ENCODE measurements around the gene ZMAT3.

Gene ZMAT3

DNA sequence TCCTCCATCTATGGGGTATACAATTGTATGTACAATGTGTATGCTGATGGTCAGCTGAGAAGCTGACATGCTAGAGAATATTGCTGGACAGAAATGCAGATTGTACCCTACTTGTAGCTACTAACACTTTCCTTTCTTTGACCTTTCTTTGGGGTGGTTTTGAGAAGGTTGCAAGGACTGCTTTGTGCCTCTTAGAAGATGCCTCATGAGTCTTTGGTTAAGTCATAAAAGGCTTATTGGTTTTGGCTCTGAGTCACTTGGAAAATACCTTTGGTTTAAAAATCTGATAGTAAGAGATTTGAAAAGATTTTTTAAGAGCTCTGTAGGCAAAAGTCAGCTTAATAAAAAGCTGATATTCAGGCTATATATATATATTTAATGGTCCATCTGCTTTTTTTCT, 71.5 kb downstream of the ZMAT3 start:
- no peaks in the 10 kb centered on the region for H3K36me3 ChIP-seq (ENCODE audit: control insufficient read depth in 1 of 2, insufficient read depth in 2 of 2, low read length in 2 of 2)
- H3K27ac ChIP-seq (ENCODE audit: low read depth, low read length): no peak overlapping the region
- no peak overlapping the region for H3K9ac ChIP-seq (ENCODE audit: low read depth in 1 of 2, low read length in 2 of 2)
- no peaks in the 10 kb centered on the region for H3K4me1 ChIP-seq (ENCODE audit: control insufficient read depth in 1 of 2, insufficient read depth in 2 of 2, low read length in 2 of 2)
- no peak overlapping the region for H3K4me3 ChIP-seq (ENCODE audit: low read depth in 1 of 2, low read length in 2 of 2)
- no peaks in the 10 kb centered on the region for H3K27me3 ChIP-seq (ENCODE audit: control insufficient read depth in 1 of 2, insufficient read depth in 2 of 2, low read length in 2 of 2)
- H3K9me3 ChIP-seq (ENCODE audit: control insufficient read depth in 1 of 2, low read length in 2 of 2): no peaks in the 10 kb centered on the region

DNA sequence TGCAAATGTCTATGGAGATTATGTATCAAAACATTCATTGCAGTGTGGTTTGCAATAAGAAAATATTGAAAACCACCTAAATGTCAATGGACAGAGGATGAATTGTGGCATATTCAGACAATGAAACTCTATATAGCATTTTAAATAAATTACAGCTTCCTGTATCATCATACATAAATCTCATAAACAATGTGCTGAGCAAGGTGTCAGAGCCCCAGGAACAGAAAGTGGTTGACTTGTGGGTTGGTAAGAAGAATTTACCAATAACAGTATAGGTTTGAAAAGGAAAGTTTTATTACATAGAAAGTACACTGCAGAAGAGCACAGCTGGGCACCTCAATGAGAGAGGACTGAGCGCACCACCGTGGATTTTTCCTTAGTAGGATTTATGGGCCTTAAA, 75.2 kb downstream of the ZMAT3 start:
- Histone ChIP-seq H3K27ac (ENCODE audit: low read depth, low read length) (no peak overlapping the region), H3K9me3 (ENCODE audit: control insufficient read depth in 1 of 2, low read length in 2 of 2) (no peaks in the 10 kb centered on the region), H3K4me3 (ENCODE audit: low read depth in 1 of 2, low read length in 2 of 2) (no peak overlapping the region)

DNA sequence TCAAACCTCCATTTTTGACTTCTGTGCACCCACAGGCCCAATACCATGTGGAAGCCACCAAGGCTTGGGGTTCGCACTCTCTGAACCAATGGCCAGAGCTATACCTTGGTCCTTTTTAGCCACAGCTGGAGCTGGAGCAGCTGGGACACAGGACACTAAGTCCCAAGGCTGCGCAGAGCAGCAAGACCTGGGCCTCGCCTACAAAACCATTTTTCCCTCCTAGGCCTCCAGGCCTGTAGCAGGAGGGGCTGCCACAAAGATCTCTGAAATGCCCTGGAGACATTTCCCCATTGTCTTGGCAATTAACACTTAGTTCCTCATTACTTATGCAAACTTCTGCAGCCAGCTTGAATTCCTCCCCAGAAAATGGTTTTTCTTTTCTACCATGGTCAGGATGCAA, 81.3 kb downstream of the ZMAT3 start:
- Histone ChIP-seq H3K36me3 (ENCODE audit: control insufficient read depth in 1 of 2, insufficient read depth in 2 of 2, low read length in 2 of 2) (no peaks in the 10 kb centered on the region), H3K4me3 (ENCODE audit: low read depth in 1 of 2, low read length in 2 of 2) (no peak overlapping the region), H3K9ac (ENCODE audit: low read depth in 1 of 2, low read length in 2 of 2) (no peak overlapping the region), H3K27ac (ENCODE audit: low read depth, low read length) (no peak overlapping the region), H3K4me1 (ENCODE audit: control insufficient read depth in 1 of 2, insufficient read depth in 2 of 2, low read length in 2 of 2) (no peaks in the 10 kb centered on the region), H3K27me3 (ENCODE audit: control insufficient read depth in 1 of 2, insufficient read depth in 2 of 2, low read length in 2 of 2) (no peaks in the 10 kb centered on the region), H3K9me3 (ENCODE audit: control insufficient read depth in 1 of 2, low read length in 2 of 2) (peaks cover 29 to 30% of the 10 kb centered on the region in 2 donors)

More for the DNA sequence above, 75.2 kb downstream of the ZMAT3 start:
- H3K27me3 ChIP-seq (ENCODE audit: control insufficient read depth in 1 of 2, insufficient read depth in 2 of 2, low read length in 2 of 2): no peaks in the 10 kb centered on the region
- no peak overlapping the region for H3K9ac ChIP-seq (ENCODE audit: low read depth in 1 of 2, low read length in 2 of 2)
- no peaks in the 10 kb centered on the region for H3K36me3 ChIP-seq (ENCODE audit: control insufficient read depth in 1 of 2, insufficient read depth in 2 of 2, low read length in 2 of 2)
- H3K4me1 ChIP-seq (ENCODE audit: control insufficient read depth in 1 of 2, insufficient read depth in 2 of 2, low read length in 2 of 2): no peaks in the 10 kb centered on the region

DNA sequence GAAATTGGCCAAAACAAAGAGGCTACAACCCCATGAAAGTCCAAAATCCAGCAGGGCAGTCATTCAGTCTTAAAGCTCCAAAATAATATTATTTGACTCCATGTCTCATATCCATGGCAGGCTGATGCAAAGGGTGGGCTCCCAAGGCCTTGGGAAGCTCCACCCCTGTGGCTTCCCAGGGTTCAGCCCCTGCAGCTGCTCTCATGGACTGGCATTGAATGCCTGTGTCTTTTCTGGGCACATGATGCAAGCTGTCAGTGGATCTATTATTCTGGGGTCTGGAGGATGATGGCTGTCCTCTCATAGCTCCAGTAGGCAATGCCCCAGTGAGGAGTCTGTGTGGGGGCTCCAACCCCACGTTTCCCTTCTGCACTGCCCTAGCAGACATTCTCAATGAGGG, 81.8 kb downstream of the ZMAT3 start:
- no peaks in the 10 kb centered on the region for H3K4me1 ChIP-seq (ENCODE audit: control insufficient read depth in 1 of 2, insufficient read depth in 2 of 2, low read length in 2 of 2)
- peaks cover 29 to 30% of the 10 kb centered on the region in 2 donors for H3K9me3 ChIP-seq (ENCODE audit: control insufficient read depth in 1 of 2, low read length in 2 of 2)
- no peak overlapping the region for H3K9ac ChIP-seq (ENCODE audit: low read depth in 1 of 2, low read length in 2 of 2)
- no peak overlapping the region for H3K4me3 ChIP-seq (ENCODE audit: low read depth in 1 of 2, low read length in 2 of 2)
- H3K36me3 ChIP-seq (ENCODE audit: control insufficient read depth in 1 of 2, insufficient read depth in 2 of 2, low read length in 2 of 2): no peaks in the 10 kb centered on the region
- H3K27me3 ChIP-seq (ENCODE audit: control insufficient read depth in 1 of 2, insufficient read depth in 2 of 2, low read length in 2 of 2): no peaks in the 10 kb centered on the region
- H3K27ac ChIP-seq (ENCODE audit: low read depth, low read length): no peak overlapping the region

DNA sequence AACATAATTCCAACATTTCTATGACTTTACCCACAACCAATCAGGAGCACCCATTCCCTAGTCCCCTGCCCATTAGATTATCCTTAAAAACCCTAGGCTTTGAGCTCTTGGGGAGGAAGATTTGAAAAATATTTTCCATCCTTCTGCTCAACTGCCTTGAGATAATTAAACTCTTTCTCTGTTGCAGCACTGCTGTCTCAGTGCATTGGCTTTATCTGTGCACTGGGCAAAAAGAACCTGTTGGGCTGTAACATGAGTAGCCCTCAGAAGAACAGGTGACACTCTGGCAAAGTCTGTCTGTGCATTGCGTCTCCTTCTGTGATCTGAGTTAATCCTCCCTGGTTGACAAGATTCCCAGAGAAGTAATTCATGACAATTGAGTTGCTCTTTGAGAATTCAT, 83.9 kb downstream of the ZMAT3 start:
- Histone ChIP-seq H3K4me3 (ENCODE audit: low read depth in 1 of 2, low read length in 2 of 2) (no peak overlapping the region), H3K9me3 (ENCODE audit: control insufficient read depth in 1 of 2, low read length in 2 of 2) (peaks cover 29 to 30% of the 10 kb centered on the region in 2 donors)

DNA sequence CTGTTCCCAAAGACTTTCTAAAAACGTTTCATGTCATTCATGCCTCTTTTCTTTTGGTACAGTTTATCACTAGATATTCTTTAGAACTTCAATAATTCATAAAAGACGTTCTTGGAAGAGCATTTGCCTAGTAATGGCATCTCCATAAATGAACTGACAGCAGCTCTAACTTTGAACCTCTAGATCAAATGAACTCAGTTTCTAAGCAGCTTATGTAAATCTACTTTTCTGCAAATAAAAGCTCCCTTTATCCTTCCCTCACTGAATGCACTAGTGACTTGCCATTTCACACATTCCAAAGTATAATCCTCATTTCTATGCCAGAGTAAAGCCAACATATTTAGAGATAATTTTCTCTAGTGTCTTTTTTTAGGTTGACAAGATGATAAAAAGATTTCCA, 85.2 kb downstream of the ZMAT3 start:
- no peaks in the 10 kb centered on the region for H3K4me1 ChIP-seq (ENCODE audit: control insufficient read depth in 1 of 2, insufficient read depth in 2 of 2, low read length in 2 of 2)
- H3K9ac ChIP-seq (ENCODE audit: low read depth in 1 of 2, low read length in 2 of 2): no peak overlapping the region
- H3K36me3 ChIP-seq (ENCODE audit: control insufficient read depth in 1 of 2, insufficient read depth in 2 of 2, low read length in 2 of 2): no peaks in the 10 kb centered on the region
- no peak overlapping the region for H3K27ac ChIP-seq (ENCODE audit: low read depth, low read length)
- H3K27me3 ChIP-seq (ENCODE audit: control insufficient read depth in 1 of 2, insufficient read depth in 2 of 2, low read length in 2 of 2): no peaks in the 10 kb centered on the region
- H3K9me3 ChIP-seq (ENCODE audit: control insufficient read depth in 1 of 2, low read length in 2 of 2): peaks cover 29 to 30% of the 10 kb centered on the region in 2 donors
- H3K4me3 ChIP-seq (ENCODE audit: low read depth in 1 of 2, low read length in 2 of 2): no peak overlapping the region

More for the DNA sequence above, 83.9 kb downstream of the ZMAT3 start:
- Histone ChIP-seq H3K9ac (ENCODE audit: low read depth in 1 of 2, low read length in 2 of 2) (no peak overlapping the region), H3K36me3 (ENCODE audit: control insufficient read depth in 1 of 2, insufficient read depth in 2 of 2, low read length in 2 of 2) (no peaks in the 10 kb centered on the region), H3K4me1 (ENCODE audit: control insufficient read depth in 1 of 2, insufficient read depth in 2 of 2, low read length in 2 of 2) (no peaks in the 10 kb centered on the region), H3K27ac (ENCODE audit: low read depth, low read length) (no peak overlapping the region), H3K27me3 (ENCODE audit: control insufficient read depth in 1 of 2, insufficient read depth in 2 of 2, low read length in 2 of 2) (no peaks in the 10 kb centered on the region)

DNA sequence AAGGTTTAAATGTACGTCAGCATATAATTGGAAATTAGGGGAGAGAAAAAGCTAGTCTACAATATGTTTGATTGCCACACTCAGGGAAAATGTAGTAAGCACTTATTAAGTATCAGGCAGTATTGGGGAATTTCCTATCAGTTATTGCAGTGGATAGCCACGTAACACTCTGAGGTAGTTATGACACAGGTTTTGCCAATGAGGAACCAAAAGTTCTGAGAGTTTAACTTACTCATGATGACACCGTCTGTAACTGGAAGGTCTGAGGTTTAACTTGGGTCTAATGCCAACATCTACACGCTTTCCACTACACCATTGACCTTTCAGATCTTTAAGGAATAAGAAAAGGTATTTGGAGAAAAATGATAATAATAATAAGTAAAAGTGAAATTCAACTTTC, 89.5 kb downstream of the ZMAT3 start:
- Histone ChIP-seq H3K27ac (ENCODE audit: low read depth, low read length) (no peak overlapping the region), H3K27me3 (ENCODE audit: control insufficient read depth in 1 of 2, insufficient read depth in 2 of 2, low read length in 2 of 2) (no peaks in the 10 kb centered on the region), H3K9ac (ENCODE audit: low read depth in 1 of 2, low read length in 2 of 2) (no peak overlapping the region), H3K4me1 (ENCODE audit: control insufficient read depth in 1 of 2, insufficient read depth in 2 of 2, low read length in 2 of 2) (no peaks in the 10 kb centered on the region), H3K36me3 (ENCODE audit: control insufficient read depth in 1 of 2, insufficient read depth in 2 of 2, low read length in 2 of 2) (no peaks in the 10 kb centered on the region), H3K4me3 (ENCODE audit: low read depth in 1 of 2, low read length in 2 of 2) (no peak overlapping the region), H3K9me3 (ENCODE audit: control insufficient read depth in 1 of 2, low read length in 2 of 2) (peaks cover 4 to 9% of the 10 kb centered on the region in 2 donors)

DNA sequence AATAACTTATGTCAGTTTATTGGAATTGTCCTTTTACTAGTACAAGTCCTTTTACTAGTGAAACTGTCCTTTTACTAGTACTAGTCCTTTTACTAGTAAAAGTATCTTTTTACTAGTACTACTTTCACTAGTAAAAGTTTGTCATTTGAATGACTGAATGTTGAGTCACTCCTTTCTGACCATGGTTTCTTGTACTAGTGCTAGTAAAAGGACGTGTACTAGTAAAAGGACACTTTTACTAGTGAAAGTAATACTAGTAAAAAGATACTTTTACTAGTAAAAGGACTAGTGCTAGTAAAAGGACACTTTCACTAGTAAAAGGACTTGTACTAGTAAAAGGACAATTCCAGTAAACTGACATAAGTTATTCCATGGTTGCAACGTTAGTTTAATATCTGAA, 96.3 kb downstream of the ZMAT3 start:
- Histone ChIP-seq H3K36me3 (ENCODE audit: control insufficient read depth in 1 of 2, insufficient read depth in 2 of 2, low read length in 2 of 2) (no peaks in the 10 kb centered on the region), H3K4me1 (ENCODE audit: control insufficient read depth in 1 of 2, insufficient read depth in 2 of 2, low read length in 2 of 2) (no peaks in the 10 kb centered on the region), H3K9ac (ENCODE audit: low read depth in 1 of 2, low read length in 2 of 2) (no peak overlapping the region), H3K27me3 (ENCODE audit: control insufficient read depth in 1 of 2, insufficient read depth in 2 of 2, low read length in 2 of 2) (no peaks in the 10 kb centered on the region), H3K4me3 (ENCODE audit: low read depth in 1 of 2, low read length in 2 of 2) (no peak overlapping the region), H3K27ac (ENCODE audit: low read depth, low read length) (no peak overlapping the region), H3K9me3 (ENCODE audit: control insufficient read depth in 1 of 2, low read length in 2 of 2) (no peaks in the 10 kb centered on the region)

DNA sequence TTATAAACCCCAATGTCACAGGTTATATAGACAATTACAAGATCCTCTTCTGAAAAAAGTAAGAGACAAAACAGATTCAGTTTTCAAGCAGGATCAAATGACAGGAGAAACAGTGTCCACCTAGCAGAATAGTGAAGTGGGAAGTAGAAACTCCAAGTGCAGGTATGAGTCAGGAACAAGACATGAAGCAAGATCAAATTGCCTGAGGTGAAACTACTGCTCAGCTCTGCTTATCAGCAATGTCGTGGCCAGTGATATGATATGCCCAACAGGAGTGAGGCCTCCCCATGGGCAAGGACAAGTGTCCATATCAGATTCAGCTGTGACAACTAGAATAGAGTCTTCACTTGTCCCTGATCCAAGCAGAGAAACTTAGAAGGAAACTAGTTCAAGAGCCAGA, 100.0 kb downstream of the ZMAT3 start:
- no peak overlapping the region for H3K4me3 ChIP-seq (ENCODE audit: low read depth in 1 of 2, low read length in 2 of 2)
- no peak overlapping the region for H3K9ac ChIP-seq (ENCODE audit: low read depth in 1 of 2, low read length in 2 of 2)
- H3K9me3 ChIP-seq (ENCODE audit: control insufficient read depth in 1 of 2, low read length in 2 of 2): no peaks in the 10 kb centered on the region
- H3K27me3 ChIP-seq (ENCODE audit: control insufficient read depth in 1 of 2, insufficient read depth in 2 of 2, low read length in 2 of 2): no peaks in the 10 kb centered on the region
- H3K36me3 ChIP-seq (ENCODE audit: control insufficient read depth in 1 of 2, insufficient read depth in 2 of 2, low read length in 2 of 2): no peaks in the 10 kb centered on the region
- peaks cover 5 to 7% of the 10 kb centered on the region in 2 donors for H3K4me1 ChIP-seq (ENCODE audit: control insufficient read depth in 1 of 2, insufficient read depth in 2 of 2, low read length in 2 of 2)
- no peak overlapping the region for H3K27ac ChIP-seq (ENCODE audit: low read depth, low read length)

DNA sequence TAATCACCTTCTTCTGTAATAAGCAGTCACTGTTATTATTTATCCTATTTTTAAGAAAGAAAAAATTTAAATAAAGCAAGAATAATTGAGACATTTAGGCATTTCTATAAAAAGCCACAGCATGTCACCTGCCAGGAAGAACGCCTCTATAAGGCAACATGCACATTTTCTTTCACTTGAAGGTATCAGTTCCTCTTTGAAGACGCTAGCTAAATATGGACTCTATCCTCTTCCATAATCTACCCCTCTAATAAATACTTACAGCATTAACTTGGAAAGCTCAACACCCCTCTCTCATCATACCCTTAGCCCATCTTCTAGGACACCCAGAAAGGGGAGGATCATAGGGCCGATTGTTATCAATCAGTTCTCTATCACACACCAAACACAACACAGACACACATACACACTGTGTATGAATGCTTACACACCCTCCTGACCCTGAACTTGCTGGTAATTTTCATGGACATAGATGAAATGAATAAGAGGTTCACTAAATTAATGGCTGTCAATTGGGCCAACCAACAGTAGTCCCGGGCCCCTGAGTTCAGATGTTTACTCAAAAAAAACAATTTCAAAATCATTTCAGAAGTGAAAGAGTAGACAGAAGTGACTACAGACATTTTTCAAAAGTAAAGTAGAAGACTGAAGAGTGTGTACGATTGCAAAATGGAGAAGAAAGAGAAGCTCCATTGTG, 102.5 kb downstream of the ZMAT3 start:
- Histone ChIP-seq H3K27me3 (ENCODE audit: control insufficient read depth in 1 of 2, insufficient read depth in 2 of 2, low read length in 2 of 2) (no peaks in the 10 kb centered on the region), H3K9me3 (ENCODE audit: control insufficient read depth in 1 of 2, low read length in 2 of 2) (no peaks in the 10 kb centered on the region), H3K36me3 (ENCODE audit: control insufficient read depth in 1 of 2, insufficient read depth in 2 of 2, low read length in 2 of 2) (no peaks in the 10 kb centered on the region), H3K27ac (ENCODE audit: low read depth, low read length) (no peak overlapping the region), H3K4me1 (ENCODE audit: control insufficient read depth in 1 of 2, insufficient read depth in 2 of 2, low read length in 2 of 2) (peaks cover 5 to 7% of the 10 kb centered on the region in 2 donors), H3K9ac (ENCODE audit: low read depth in 1 of 2, low read length in 2 of 2) (no peak overlapping the region), H3K4me3 (ENCODE audit: low read depth in 1 of 2, low read length in 2 of 2) (no peak overlapping the region)
